Activated CD8-positive, alpha-beta memory T cell treated with anti-CD3 and anti-CD28 coated beads for 24 hours (primary cell): ENCODE measurements around the gene NT5C1A.
A peak's percentile ranks its signal among the peaks of the same experiment; 100 is the strongest.

Experiments used
- DNase-seq: peaks from one replicate; pipeline ENCODE4 v3.0.0-alpha.2; 2020

NT5C1A gene

GRCh38 chr1:39657923-39658485 is 13.9 kb downstream of the NT5C1A start:
- peak; percentile 83 for DNase-seq

GRCh38 chr1:39657402-39657801 is 14.5 kb downstream of the NT5C1A start:
- DNase-seq: no peak

DNA sequence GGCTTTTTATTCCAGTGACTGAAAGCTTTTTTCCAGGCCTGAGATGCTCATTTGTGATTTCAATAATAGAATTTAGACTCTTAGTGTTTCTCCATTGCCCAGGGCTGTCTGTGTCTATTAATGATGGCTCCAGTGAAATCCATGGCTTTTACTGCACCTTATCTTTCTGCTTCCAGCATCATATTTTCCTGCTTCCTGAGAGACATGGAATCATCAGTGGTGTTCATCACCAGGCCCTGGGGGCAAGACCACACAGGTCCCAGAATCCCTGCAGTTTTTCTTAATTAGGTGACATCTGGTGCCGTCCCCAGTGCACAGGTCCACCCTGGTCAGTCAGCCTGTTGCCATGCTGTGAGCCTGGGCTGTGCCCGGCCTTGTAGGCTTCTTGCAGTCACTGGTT is 15.5 kb downstream of the NT5C1A start:
- DNase-seq: no peak

- no peak for DNase-seq
Observed at GRCh38 chr1:39655578-39656268, 16.2 kb downstream of the NT5C1A start.

DNA sequence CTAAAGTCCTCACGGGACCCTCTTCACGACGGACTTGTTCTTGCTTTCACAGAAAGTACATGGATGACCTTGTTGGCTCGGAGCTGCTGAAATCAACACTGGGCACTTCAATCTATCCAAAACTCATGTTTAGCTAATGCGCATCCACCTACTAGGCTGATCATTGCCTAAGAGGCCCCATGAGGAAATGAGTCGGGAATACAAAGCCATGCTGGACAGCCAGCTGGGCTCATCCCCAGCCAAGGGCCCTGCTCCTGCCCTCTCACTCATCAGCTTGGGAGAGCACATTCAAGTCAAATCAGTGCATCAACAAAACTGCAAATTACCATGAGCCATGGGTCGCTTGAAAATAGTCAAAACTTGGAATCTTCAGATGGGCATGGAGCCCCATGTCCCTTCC is 17.6 kb downstream of the NT5C1A start:
- DNase-seq: no peak

DNA sequence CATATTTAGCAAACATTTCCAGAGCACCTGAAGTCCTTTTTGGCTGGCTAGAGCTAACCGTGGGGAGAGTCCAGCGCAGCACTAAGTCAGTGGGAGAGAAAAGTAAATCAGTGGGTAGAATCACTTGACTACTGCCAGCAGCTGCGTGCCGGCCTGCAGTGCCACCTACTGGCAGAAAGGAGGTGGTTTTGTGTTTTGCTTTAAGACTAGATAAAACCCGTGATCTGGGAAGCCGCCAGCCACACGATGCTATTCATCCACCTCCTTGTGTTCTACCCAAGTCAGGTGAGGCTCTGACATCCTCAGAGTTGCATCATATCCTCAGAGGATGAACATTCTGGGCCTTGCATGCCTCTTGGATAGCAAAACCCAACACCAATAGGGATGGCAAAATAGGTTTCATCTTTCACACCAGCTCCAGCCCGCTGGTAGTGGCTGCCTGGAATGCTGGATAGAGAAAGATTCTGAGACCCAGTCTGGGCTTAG is 18.3 kb downstream of the NT5C1A start:
- DNase-seq: peak; percentile 85

DNA sequence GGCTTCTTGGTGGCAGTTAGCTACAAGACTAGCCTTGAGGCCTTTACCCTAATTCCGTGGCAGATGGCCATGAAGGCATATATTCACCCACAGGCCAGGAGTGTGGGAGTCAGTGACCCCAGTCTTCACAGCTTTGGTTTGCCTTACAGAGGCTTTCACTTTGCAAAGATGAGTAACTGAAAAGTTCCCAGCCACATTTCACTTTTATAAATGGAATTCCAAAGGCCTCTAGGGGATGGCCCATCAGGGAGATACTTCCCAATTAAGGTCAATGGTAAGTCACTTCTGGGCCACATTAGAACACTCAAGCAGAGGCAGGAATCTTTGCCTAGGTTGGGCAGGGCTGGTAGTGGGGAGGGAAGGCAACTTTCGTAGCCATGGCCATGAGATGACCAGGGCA is 19.4 kb downstream of the NT5C1A start:
- no peak for DNase-seq

DNA sequence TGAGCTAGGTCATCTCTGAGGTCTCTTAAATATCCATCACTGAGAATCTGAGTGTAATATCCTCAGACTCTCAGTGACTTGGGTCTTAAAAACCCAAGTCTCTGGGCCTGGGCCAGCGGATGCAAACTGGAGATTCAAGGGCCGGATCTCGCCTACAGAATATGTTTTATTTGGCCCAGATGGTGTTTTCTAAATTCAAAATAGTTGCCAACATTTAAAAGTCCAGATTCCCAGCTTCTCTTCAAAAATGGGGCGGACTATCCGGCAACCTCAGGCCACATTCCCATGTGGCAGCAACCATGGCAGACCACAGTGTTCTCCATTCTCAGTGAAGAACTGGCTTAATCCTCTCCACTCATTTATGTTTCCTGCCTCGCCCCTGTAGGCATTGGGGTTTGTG is 19.8 kb downstream of the NT5C1A start:
- no peak for DNase-seq

- DNase-seq: no peak
Observed at GRCh38 chr1:39650431-39650830, 21.5 kb downstream of the NT5C1A start.

- no peak for DNase-seq
Observed at GRCh38 chr1:39649636-39650185, 22.2 kb downstream of the NT5C1A start.

DNA sequence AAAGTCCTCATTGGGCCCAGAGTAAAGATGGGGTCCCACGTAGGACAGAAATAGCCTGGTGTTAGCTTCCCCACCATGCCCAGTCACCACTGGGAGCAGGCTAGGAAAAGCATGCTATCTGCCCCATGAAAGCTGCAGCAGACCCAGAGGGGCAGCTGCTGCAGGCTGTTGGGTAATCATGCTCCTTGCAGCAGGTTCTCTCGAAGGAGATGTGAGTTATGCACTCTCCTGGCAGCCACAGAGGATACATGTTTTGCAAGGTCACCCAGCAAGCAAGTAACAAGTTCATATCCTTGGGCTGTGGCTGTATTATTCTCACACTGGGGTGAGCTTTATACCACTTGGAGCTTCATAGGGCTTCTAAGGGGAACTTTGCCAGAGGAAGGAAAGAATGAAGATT is 23.4 kb downstream of the NT5C1A start:
- DNase-seq: no peak

DNA sequence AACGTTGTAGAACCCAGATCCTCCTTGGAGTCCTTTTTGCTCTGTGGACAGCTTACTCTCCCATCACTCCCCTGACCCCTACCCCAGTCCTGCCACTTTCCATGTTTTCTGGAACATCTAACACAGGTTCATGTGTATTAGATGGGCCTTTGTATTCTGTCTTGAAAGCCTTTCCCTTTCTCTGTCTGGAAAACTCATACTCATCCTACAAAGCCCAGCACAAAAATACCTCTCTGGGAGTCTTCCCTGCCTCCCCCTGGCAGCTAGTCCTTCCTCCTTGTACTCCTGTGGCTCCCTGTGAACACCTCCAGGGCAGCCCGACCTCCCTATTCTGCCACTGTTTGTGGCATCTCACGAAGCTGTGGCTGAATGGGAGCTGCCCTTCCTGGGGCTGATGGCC is 24.7 kb downstream of the NT5C1A start:
- DNase-seq: no peak

DNA sequence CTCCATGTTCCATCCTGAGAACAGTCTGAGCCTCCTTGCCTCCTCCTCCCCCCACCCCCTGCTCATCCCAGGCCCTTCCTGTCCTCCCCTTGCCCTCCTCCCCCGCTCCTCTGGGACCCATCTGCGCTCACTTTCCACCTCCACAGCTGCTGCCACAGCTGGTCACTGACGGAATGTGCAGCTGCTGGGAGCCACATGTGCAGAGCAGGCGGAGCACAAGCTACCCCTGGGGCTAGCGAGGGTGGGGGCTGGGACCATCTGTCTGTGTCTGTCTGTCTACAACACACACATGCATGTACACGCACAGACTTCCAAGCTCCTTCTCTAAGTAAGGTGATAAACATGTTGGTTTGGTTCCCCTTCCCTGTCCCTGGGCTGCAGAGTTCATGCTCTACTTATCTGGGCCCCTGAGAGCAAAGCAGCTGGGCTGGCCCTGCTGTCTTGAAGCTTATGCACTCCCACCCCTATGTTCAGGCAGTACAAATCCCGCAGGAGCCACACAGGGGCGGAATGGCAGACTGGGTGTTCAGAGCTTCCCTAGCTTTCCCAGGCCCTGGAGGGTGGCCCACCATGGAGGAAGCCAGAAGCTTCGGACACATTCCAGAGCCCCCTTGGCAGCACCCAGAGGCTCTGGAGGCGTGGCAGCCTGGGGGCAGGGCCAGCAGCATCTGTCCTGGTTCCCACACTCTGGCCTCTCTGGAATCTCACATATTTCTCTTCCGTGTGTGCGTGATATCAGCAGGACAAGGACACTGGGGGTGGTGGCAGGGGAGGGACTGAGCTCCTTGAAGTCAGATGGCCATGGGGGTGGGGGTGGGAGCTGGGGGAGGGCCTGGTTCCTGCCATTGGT is 25.4 kb downstream of the NT5C1A start:
- DNase-seq: no peak

DNA sequence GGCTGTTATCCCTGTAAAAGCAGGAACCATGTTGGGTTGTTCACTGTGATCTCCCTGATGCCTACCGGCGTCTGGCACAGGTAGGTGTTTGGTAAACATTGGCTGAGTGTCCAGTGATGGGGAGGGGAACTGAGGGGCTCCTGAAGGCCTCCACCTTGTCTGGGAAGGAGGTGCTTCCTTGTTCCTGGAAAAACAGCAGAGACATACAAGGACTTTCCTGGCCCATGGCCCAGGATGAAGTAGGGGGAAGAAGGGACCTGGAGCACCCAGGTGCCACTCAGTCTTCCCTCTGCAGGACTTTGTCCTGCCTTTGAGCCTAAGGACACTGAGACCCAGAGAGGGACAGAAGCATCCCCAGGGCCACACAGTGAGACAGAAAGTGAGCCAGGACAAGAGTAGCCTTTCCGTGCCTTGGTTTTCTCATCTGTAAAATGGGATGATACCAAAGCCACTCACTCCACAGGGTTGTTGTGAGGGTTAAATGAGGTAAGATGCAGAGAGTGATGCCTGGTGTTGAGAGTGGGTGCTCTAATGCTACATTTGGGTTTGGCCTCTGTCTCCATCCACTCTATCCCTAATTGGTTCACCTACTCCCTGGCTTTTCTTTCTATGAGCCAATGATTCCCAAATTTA is 26.4 kb downstream of the NT5C1A start:
- DNase-seq: no peak

DNA sequence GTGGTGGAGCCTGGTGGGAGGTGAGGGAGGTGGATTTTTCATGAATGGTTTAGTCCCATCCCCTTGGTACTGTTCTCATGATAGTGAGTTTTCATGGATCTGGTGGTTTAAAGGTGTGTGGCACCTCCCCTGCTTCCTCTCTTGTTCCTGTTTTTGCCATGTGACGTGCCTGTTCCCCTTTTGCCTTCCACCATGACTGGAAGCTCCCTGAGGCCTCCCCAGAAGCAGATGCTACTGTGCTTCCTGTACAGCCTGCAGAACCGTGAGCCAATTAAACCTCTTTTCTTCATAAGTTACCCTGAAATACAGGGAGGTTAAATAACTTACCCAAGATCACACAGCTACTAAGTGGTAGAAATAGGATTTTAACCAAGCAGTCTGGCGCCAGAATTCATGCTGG is 28.2 kb downstream of the NT5C1A start:
- DNase-seq: no peak

GRCh38 chr1:39642796-39643195 is 29.1 kb downstream of the NT5C1A start:
- DNase-seq: no peak

DNA sequence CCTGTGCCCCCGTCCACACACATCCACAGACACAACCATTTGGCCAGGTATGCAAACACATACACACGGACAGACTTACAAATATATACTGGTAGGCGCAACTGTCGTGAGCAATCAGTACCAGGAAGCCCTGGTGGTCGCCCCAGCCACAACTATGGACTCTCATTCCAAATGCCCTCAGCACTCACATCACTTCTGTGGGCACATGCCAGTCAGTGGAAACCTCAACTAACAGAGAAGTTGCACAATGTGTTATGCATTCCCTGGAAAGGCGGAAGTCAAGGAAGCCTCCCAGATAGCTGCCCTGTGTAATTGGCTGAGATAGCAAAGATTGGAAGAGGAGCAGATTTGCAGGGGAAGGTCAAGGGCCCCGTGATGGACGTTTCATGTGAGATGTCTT is 31.0 kb downstream of the NT5C1A start:
- no peak for DNase-seq

DNA sequence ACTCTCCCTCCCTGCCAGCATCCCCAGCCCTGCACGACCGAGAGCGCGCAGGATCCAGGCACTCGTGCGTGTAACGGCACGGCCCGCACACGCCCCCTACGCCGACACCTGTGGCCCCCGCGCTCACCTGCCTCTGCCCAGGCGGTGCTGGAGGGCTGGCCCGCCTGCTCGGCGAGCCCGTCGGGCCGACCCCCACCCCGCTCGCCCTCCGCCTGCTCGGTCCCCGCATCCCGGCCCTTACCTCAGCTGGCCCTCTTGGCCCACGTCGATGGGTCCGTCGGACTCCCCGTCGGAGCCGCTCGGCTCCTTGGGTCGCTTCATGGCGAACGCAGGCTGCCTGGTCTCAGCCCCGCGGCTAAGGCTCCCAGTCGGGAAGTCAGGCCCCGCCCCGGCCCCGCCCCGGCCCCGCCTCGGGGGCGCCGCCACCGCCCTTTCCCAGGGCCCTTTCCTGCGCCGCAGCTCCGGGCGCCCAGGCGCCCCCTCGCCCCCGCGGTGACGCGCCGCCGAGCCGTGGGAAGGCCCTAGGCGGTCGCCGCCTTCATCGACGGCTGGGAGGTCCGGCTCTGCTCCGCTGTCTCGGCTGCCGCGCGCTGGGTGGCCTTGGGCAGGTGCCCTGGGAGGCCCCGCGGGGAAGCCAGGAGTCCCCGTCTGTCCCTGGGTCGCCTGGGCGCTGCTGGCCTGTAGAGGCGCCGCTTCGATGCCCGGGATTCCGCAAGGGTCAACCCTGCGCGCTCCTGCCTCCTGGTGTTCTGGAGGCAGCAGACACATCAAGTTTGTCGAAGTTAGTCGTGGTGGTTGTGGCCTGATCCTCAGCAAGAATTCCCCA is 32.4 kb downstream of the NT5C1A start, which contains the start of gene HEYL:
TSS of gene HEYL (minus strand) at position 339 of the 826 bp plus-strand sequence. CDS start at position 321, 18 bp downstream.
- peak; percentile 90 for DNase-seq

DNA sequence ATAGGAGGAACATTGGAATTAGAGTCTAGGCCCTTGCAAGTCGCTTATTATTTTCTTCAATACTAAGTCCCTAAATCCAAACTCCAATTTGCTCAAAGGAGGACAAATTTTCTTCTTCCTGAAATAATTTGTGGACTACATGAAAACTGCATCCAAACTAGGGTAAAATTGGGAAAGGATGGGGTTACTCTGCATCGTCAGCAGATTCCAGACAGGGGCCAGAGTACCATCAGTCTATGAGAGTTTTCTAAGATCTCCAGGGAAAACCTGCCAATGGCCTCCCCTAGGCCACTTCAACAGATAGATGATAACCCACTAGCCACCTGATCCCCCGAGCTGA is 33.0 kb downstream of the NT5C1A start:
- DNase-seq: no peak

GRCh38 chr1:39637361-39637760 is 34.5 kb downstream of the NT5C1A start:
- no peak for DNase-seq

DNA sequence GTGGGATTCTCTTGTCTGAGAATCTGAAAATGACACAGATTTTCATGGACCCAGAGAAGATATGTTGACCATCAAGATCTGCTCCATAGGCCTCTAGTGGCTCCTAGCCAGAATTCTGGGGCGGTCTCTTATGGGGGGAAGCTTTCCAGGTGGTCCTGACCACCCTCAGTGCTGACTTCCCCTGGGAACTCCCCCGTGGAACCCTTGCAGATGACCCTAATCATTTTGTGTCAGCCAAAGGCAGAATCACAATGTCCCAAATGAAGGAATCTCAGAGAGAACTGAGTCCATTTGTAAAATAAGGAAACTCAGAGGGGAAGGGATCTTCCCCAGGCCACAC is 36.1 kb downstream of the NT5C1A start:
- DNase-seq: no peak

DNA sequence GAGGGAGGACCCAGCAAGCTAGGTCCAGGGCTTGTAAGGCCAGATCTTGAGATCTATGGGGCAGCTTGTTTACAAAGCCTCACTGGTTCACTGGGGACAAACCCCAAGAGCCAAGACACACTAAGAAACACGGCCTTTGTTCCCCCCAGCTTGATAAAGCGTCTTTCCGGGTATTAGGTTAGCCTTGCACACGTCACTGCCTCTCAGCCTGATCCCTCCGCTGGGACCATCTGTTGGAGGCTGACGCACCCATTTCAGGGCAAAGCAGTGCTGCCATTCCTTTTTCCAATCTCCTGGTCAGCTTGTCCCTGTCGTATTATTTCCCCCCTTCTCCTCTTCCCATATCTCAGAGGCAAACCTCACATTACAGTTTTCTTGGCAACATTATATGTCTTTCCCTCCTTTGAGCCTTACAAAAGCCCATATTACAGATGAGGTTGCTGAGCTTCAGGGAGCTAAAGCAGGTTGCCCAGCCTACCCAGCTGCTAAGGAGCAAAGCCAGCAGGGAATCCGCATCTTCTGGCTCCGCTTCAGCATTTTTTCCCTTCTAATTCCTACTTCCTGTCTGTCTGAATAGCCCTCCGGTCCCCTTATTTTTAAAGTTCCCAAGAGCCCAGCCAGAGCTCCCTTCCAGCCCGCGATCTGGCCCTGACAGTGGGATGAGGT is 36.6 kb downstream of the NT5C1A start:
- DNase-seq: no peak
